GM12874 (cell line): ENCODE data around the gene B3GALT5.

ENCODE experiments used
- CTCF ChIP-seq: IDR thresholded peaks from 2 replicates; pipeline ENCODE4 v1.5.1; 2011; ENCODE audit warnings: low read depth, mild to moderate bottlenecking, control low read depth, low read length, moderate library complexity; ENCODE audit not compliant: insufficient read depth

Gene B3GALT5

DNA sequence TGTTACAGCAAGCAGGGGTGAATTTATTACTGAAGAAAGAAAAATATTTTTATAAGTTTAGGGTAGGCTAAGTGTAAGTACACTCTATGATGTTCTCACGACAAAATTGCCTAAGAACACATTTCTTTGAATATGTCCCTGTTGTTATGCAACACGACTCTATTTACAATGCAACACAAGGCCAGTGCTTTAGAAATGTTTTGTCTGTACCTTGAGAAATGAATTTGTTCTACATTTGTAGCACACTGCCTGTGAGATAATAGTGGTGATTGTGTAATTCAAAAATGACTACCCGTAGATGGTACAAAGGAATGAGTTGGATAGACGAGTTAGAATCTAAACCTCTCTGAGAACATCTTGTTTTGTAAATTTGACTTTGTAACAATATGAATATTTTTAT lies 68.5 kb downstream of the B3GALT5 start:
- TF ChIP-seq CTCF, result no peak

GRCh38 chr21:39681845-39682244 lies 69.1 kb downstream of the B3GALT5 start:
- TF ChIP-seq CTCF, result no peak

- TF ChIP-seq CTCF, result no peak
Measured at GRCh38 chr21:39685236-39685635, 72.5 kb downstream of the B3GALT5 start.

DNA sequence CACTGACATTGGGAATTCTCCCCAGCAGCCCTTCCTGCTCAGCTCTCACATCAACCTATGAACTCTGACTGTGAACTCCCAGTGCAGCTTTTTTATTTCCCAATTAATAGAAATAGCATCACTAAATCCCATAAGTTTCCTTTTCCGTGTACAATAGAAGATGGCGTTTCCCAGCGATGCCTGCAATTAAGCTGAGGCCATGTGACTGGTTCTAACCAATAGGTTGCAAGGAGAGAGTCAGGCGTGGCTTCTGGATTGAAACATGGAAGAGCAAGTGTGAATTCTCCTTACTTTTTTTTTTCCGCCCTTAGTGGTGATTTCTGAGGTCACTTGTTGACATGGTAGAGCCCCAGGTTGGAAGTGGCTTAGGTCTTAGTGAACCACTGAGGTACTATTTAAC lies 73.3 kb downstream of the B3GALT5 start:
- no peak for TF ChIP-seq CTCF

- TF ChIP-seq CTCF, result no peak
Measured at GRCh38 chr21:39686646-39687468, 74.1 kb downstream of the B3GALT5 start.

- no peak for TF ChIP-seq CTCF
Measured at GRCh38 chr21:39688010-39688409, 75.3 kb downstream of the B3GALT5 start.

DNA sequence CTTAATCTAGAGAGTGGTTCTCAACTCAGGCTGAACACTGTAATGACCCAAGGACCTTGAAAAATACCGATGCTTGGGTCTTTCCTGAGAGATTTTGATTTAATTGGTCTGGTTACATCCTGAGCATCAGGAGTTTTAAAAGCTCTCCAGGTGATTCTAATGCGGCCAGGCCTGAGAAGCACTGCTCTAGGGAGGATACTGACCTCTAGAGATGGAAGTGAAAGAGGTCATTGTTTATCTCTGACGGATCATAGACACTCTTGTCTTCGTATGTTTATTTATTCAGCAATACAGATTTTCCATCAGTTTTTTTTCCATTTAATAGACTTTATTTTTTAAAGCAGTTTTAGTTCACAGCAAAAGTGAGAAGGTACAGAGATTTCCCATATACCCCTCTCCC lies 77.7 kb downstream of the B3GALT5 start:
- no peak for TF ChIP-seq CTCF

GRCh38 chr21:39694750-39695149 lies 82.0 kb downstream of the B3GALT5 start:
- TF ChIP-seq CTCF, result no peak
